Astrocyte (in vitro differentiated cells and primary cell): ENCODE results near the gene ADCY4. TPM values are rescaled to one million over a fixed set of nuclear protein-coding genes. Genes with fewer than 3 reads are reported as not detected.

Experiments
- DNase-seq: peaks from one replicate; pipeline ENCODE4 v3.0.0-alpha.2; 2010; ENCODE audit warnings: low read depth
- FAIRE-seq: peaks from 2 replicates; lab custom pipeline; 2011; peaks lifted over from hg19 to GRCh38; lab: Jason Lieb, UNC
- H2AFZ ChIP-seq: 2 replicates; pipeline ENCODE4 v1.6.0; 2012; ENCODE audit warnings: low read depth, low read length, inconsistent platforms
- H3K27ac ChIP-seq: 2 replicates; pipeline ENCODE4 v1.5.1; 2011; ENCODE audit warnings: low read depth, low read length, inconsistent platforms
- H3K27me3 ChIP-seq: 2 replicates; pipeline ENCODE4 v1.6.0; 2011; ENCODE audit warnings: low read length, inconsistent platforms; ENCODE audit not compliant: insufficient read depth
- H3K36me3 ChIP-seq: 2 replicates; pipeline ENCODE4 v1.5.1; 2011; ENCODE audit warnings: low read length, inconsistent platforms; ENCODE audit not compliant: insufficient read depth
- H3K4me1 ChIP-seq: 2 replicates; pipeline ENCODE4 v1.5.1; 2011; ENCODE audit warnings: low read length, inconsistent platforms; ENCODE audit not compliant: insufficient read depth
- H3K4me2 ChIP-seq: 2 replicates; pipeline ENCODE4 v1.6.0; 2012; ENCODE audit warnings: low read length, inconsistent platforms
- H3K4me3 ChIP-seq: 2 replicates; pipeline ENCODE4 v1.5.1; 2011; ENCODE audit warnings: low read depth, mild to moderate bottlenecking, low read length, inconsistent platforms; ENCODE audit not compliant: insufficient read depth
- H3K79me2 ChIP-seq: 2 replicates; pipeline ENCODE4 v1.6.0; 2012; ENCODE audit warnings: mild to moderate bottlenecking, low read length, inconsistent platforms; ENCODE audit not compliant: insufficient read depth
- H3K9ac ChIP-seq: 2 replicates; pipeline ENCODE4 v1.6.0; 2012; ENCODE audit warnings: mild to moderate bottlenecking, low read length, inconsistent platforms
- H3K9me3 ChIP-seq: 2 replicates; pipeline ENCODE4 v1.5.1; 2012; ENCODE audit warnings: low read depth, mild to moderate bottlenecking, low read length, inconsistent platforms; ENCODE audit not compliant: insufficient read depth
- H4K20me1 ChIP-seq: 2 replicates; pipeline ENCODE4 v1.6.0; 2012; ENCODE audit warnings: low read length, inconsistent platforms; ENCODE audit not compliant: insufficient read depth
- H3K27ac Mint-ChIP-seq: one replicate; pipeline ENCODE4 v1.8.0; 2021; ENCODE audit warnings: mild to moderate bottlenecking, mixed read lengths; ENCODE audit not compliant: unreplicated experiment
- H3K27me3 Mint-ChIP-seq: one replicate; pipeline ENCODE4 v1.8.0; 2021; ENCODE audit warnings: low read depth, mixed read lengths; ENCODE audit not compliant: unreplicated experiment
- H3K36me3 Mint-ChIP-seq: one replicate; pipeline ENCODE4 v1.8.0; 2021; ENCODE audit warnings: low read depth, mixed read lengths; ENCODE audit not compliant: unreplicated experiment
- H3K4me1 Mint-ChIP-seq: one replicate; pipeline ENCODE4 v1.8.0; 2021; ENCODE audit warnings: low read depth, mixed read lengths; ENCODE audit not compliant: unreplicated experiment
- H3K4me3 Mint-ChIP-seq: one replicate; pipeline ENCODE4 v1.8.0; 2021; ENCODE audit warnings: mild to moderate bottlenecking, moderate library complexity, mixed read lengths; ENCODE audit not compliant: unreplicated experiment
- H3K9me3 Mint-ChIP-seq: one replicate; pipeline ENCODE4 v1.8.0; 2021; ENCODE audit warnings: mild to moderate bottlenecking, mixed read lengths; ENCODE audit not compliant: unreplicated experiment
- CTCF ChIP-seq: IDR thresholded peaks from 2 replicates; pipeline ENCODE4 v1.5.1; 2011; ENCODE audit warnings: low read depth, mild to moderate bottlenecking, inconsistent platforms, low read length, moderate library complexity; ENCODE audit not compliant: insufficient read depth
- EZH2 ChIP-seq: IDR thresholded peaks from 2 replicates; pipeline ENCODE4 v1.6.1; 2012; ENCODE audit warnings: mild to moderate bottlenecking, low read length, inconsistent platforms; ENCODE audit not compliant: insufficient read depth
- total RNA-seq: library from RNA; stranded (reverse); gene quantifications from 2 replicates; pipeline ENCODE4 v1.2.1, GENCODE V29; 2021

Gene ADCY4
- total RNA-seq, 1 donor from 2014 or later = 0.32 TPM

- no peaks in the 10 kb centered on the region for H3K27me3 ChIP-seq
- Mint-ChIP-seq H3K4me3 (no peak overlapping the region), H3K9me3 (no peaks in the 10 kb centered on the region), H3K27ac (no peak overlapping the region), H3K27me3 (no peaks in the 10 kb centered on the region), H3K4me1 (peaks cover 8% of the 10 kb centered on the region), H3K36me3 (peaks cover 17% of the 10 kb centered on the region)
- DNase-seq = no peak
- H3K27ac ChIP-seq = no peak overlapping the region
- H3K79me2 ChIP-seq = no peaks in the 10 kb centered on the region
- H3K9ac ChIP-seq = no peak overlapping the region
- H4K20me1 ChIP-seq = peaks cover 6% of the 10 kb centered on the region
- TF ChIP-seq EZH2 (no peak), CTCF (no peak)
- no peak overlapping the region for H3K4me2 ChIP-seq
- no peak overlapping the region for H2AFZ ChIP-seq
- no peak overlapping the region for H3K4me3 ChIP-seq
- FAIRE-seq = no peak
- H3K4me1 ChIP-seq = peaks cover 5% of the 10 kb centered on the region
- H3K9me3 ChIP-seq = no peaks in the 10 kb centered on the region
- H3K36me3 ChIP-seq = peaks cover 2% of the 10 kb centered on the region
Observed at GRCh38 chr14:24274101-24274543, 60.7 kb downstream of the ADCY4 start.

GRCh38 chr14:24273422-24273998 is 61.4 kb downstream of the ADCY4 start:
- Histone ChIP-seq H3K36me3 (peaks cover 4% of the 10 kb centered on the region), H3K9ac (no peak overlapping the region), H3K79me2 (no peaks in the 10 kb centered on the region), H3K4me2 (no peak overlapping the region), H3K4me3 (no peak overlapping the region), H4K20me1 (peaks cover 6% of the 10 kb centered on the region), H3K9me3 (no peaks in the 10 kb centered on the region), H3K4me1 (peaks cover 5% of the 10 kb centered on the region), H3K27ac (no peak overlapping the region), H2AFZ (no peak overlapping the region), H3K27me3 (no peaks in the 10 kb centered on the region)
- Mint-ChIP-seq H3K27ac (no peak overlapping the region), H3K27me3 (no peaks in the 10 kb centered on the region), H3K4me3 (no peak overlapping the region), H3K4me1 (peaks cover 7% of the 10 kb centered on the region), H3K9me3 (no peaks in the 10 kb centered on the region), H3K36me3 (peaks cover 18% of the 10 kb centered on the region)
- TF ChIP-seq EZH2 (no peak), CTCF (no peak)
- DNase-seq (no peak), FAIRE-seq (no peak)

GRCh38 chr14:24272467-24272866 is 62.4 kb downstream of the ADCY4 start:
- H3K36me3 ChIP-seq = peaks cover 7% of the 10 kb centered on the region
- no peak for FAIRE-seq
- H3K27ac ChIP-seq = no peak overlapping the region
- Mint-ChIP-seq H3K36me3 (peaks cover 17% of the 10 kb centered on the region), H3K4me1 (peaks cover 7% of the 10 kb centered on the region), H3K9me3 (no peaks in the 10 kb centered on the region), H3K4me3 (peak overlapping the region; percentile 85), H3K27me3 (no peaks in the 10 kb centered on the region), H3K27ac (no peak overlapping the region)
- H3K4me2 ChIP-seq = no peak overlapping the region
- no peak overlapping the region for H3K4me3 ChIP-seq
- no peak for TF ChIP-seq CTCF
- H3K27me3 ChIP-seq = no peaks in the 10 kb centered on the region
- no peak overlapping the region for H3K9ac ChIP-seq
- no peak overlapping the region for H2AFZ ChIP-seq
- peaks cover 5% of the 10 kb centered on the region for H3K4me1 ChIP-seq
- H4K20me1 ChIP-seq = peaks cover 6% of the 10 kb centered on the region
- H3K9me3 ChIP-seq = no peaks in the 10 kb centered on the region
- no peak for DNase-seq
- H3K79me2 ChIP-seq = no peaks in the 10 kb centered on the region
